ENCODE results near the gene SLC6A2. TPM values are rescaled to one million over a fixed set of nuclear protein-coding genes. Genes with fewer than 3 reads are reported as not detected.

Gene SLC6A2
- total and polyA plus RNA-seq, 9 of the 15 experiments (the other 6 are each of a cell fraction or from before 2014, with no cell fraction given): not detected

- no peaks in the 10 kb centered on the region for H4K20me1 ChIP-seq (replicated peaks; ENCODE audit: control insufficient read depth, insufficient read depth, low read length)
These were observed 25.0 kb upstream of the SLC6A2 start for GRCh38 chr16:55630774-55631173.

More at GRCh38 chr16:55630774-55631173, 25.0 kb upstream of the SLC6A2 start:
- ATAC-seq (no peak), DNase-seq (ENCODE audit: extremely low read depth in 1 of 4, low spot score in 3 of 4) (no peak), FAIRE-seq (no peak)
- Histone ChIP-seq H3K4me1 (replicated peaks in 1 of 2; ENCODE audit: control insufficient read depth in 2 of 2, insufficient read depth in 2 of 2, low read length in 2 of 2) (no peaks in the 10 kb centered on the region), H3K36me3 (ENCODE audit: control insufficient read depth, insufficient read depth, low read length) (no peaks in the 10 kb centered on the region), H2AFZ (ENCODE audit: low read depth, low read length) (no peak overlapping the region), H3K27ac (ENCODE audit: extremely low read depth, low read depth, low read length) (no peak overlapping the region), H3K4me3 (no peak overlapping the region), H3K79me2 (ENCODE audit: control insufficient read depth, insufficient read depth, low read length) (no peaks in the 10 kb centered on the region), H3K27me3 (ENCODE audit: control insufficient read depth in 2 of 2, insufficient read depth in 2 of 2, low read length in 2 of 2) (0 out of 5 replicates have a peak, but pooled peaks cover 0 to 3% of the 10 kb centered on the region in 2 experiments), H3K9me1 (ENCODE audit: control insufficient read depth, insufficient read depth, low read length) (no peaks in the 10 kb centered on the region), H3K4me2 (ENCODE audit: insufficient read depth, low read length) (no peak overlapping the region), H3K9me3 (replicated peaks; ENCODE audit: control insufficient read depth, insufficient read depth, low read depth, low read length) (no peaks in the 10 kb centered on the region), H3K9ac (ENCODE audit: insufficient read depth in 1 of 2, low read depth in 2 of 2, low read length in 2 of 2) (no peak overlapping the region)
- no TSS peak for BruUV-seq (replicated peaks)
- intact Hi-C loops (cut with micrococcal nuclease) (no loop called here), in situ Hi-C loops (cut with MboI) (no loop called here)
- TF ChIP-seq GATAD2A (IDR thresholded peaks at IDR 0.05) (no peak), HMBOX1 (IDR thresholded peaks at IDR 0.05) (no peak)
- TF ChIP-seq, protein P1, sequence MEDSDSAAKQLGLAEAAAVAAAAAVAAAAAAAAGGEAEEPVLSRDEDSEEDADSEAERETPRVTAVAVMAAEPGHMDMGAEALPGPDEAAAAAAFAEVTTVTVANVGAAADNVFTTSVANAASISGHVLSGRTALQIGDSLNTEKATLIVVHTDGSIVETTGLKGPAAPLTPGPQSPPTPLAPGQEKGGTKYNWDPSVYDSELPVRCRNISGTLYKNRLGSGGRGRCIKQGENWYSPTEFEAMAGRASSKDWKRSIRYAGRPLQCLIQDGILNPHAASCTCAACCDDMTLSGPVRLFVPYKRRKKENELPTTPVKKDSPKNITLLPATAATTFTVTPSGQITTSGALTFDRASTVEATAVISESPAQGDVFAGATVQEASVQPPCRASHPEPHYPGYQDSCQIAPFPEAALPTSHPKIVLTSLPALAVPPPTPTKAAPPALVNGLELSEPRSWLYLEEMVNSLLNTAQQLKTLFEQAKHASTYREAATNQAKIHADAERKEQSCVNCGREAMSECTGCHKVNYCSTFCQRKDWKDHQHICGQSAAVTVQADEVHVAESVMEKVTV (CRISPR knock-in tag; IDR thresholded peaks at IDR 0.05): no peak
- POLR2A ChIA-PET: no interaction called here
- CTCF ChIA-PET (ENCODE audit: low intra/inter-chr PET ratio): no interaction called here

All from K562 (cell line).